Esophagus muscularis mucosa (tissue), 4 donors: Measurements from ENCODE around the gene GINS1. TPM values are rescaled to one million over a fixed set of nuclear protein-coding genes. Genes with fewer than 3 reads are reported as not detected.

Source experiments
- DNase-seq: peaks from one replicate; pipeline ENCODE4 v3.0.0-alpha.2; 2017; ENCODE audit errors: extremely low spot score
- H3K27ac ChIP-seq, 4 donors: fragments of 200-600 bp; sonication (generic); replicated peaks in 1 of 4; 1 replicate in 3 of 4; 2 replicates in 1 of 4; pipeline ENCODE4 v1.5.1; 2016 to 2019; ENCODE audit warnings: mild to moderate bottlenecking in 1 of 4
- H3K27me3 ChIP-seq, 4 donors: fragments of 200-600 bp; sonication (generic); one replicate each; pipeline versions ENCODE4 v1.5.1 to v1.6.0; 2016 to 2019
- H3K36me3 ChIP-seq, 4 donors: fragments of 200-600 bp; sonication (generic); one replicate each; pipeline ENCODE4 v1.5.1; 2016 to 2019
- H3K4me1 ChIP-seq, 4 donors: fragments of 200-600 bp; sonication (generic); one replicate each; pipeline ENCODE4 v1.5.1; 2016 to 2019
- H3K4me3 ChIP-seq, 4 donors: fragments of 200-600 bp; sonication (generic); 1 replicate in 2 of 4; 2 replicates in 2 of 4; pipeline ENCODE4 v1.5.1; 2016 to 2019; ENCODE audit warnings: mild to moderate bottlenecking in 4 of 4, moderate library complexity in 1 of 4
- H3K9me3 ChIP-seq, 4 donors: fragments of 200-600 bp; sonication (generic); 1 replicate in 3 of 4; 2 replicates in 1 of 4; pipeline ENCODE4 v1.5.1; 2016 to 2019
- EP300 ChIP-seq: sonication (generic); formaldehyde crosslinking; IDR thresholded peaks from one replicate; pipeline ENCODE4 v1.6.1; 2017; ENCODE audit warnings: antibody characterized with exemption
- POLR2A ChIP-seq: fragments of 450-650 bp; IDR thresholded peaks from one replicate; pipeline ENCODE4 v1.6.1; 2017; ENCODE audit warnings: antibody characterized with exemption, moderate library complexity, mild to moderate bottlenecking, low read depth
- POLR2AphosphoS5 ChIP-seq, 2 donors: sonication (generic); formaldehyde crosslinking; IDR thresholded peaks; one replicate each; pipeline ENCODE4 v1.6.1; 2017; ENCODE audit warnings: antibody characterized with exemption in 2 of 2
- WGBS: methylation state at CpG from one replicate; pipeline ENCODE4 v1.1.5; 2018; 5-methylcytosine and 5-hydroxymethylcytosine counted together
- intact Hi-C: fragments of 100-400 bp; cut with DNase I; formaldehyde crosslinking; loops from one replicate; pipeline ENCODE4 v1.15.1; 2023
- total RNA-seq, 4 donors: library from RNA; depleted of rRNA; stranded (reverse); fragments of >200 nt; gene quantifications; one replicate each; pipeline versions ENCODE4 v1.1.0 to v1.2.1, GENCODE V29; 2016
- TF ChIP-seq, protein P1 (sequence below), 3 experiments: fragments of 200-600 bp in 2 of 3; fragments of 450-650 bp in 1 of 3; sonication (generic) in 2 of 3; IDR thresholded peaks; one replicate each; pipeline ENCODE4 v1.5.1; 2017 to 2019; ENCODE audit warnings: antibody characterized with exemption in 3 of 3, mild to moderate bottlenecking in 2 of 3, moderate library complexity in 1 of 3

Gene GINS1
- total RNA-seq, 4 donors from 2014 or later: 0.33 to 0.63 (median 0.47) TPM

DNA sequence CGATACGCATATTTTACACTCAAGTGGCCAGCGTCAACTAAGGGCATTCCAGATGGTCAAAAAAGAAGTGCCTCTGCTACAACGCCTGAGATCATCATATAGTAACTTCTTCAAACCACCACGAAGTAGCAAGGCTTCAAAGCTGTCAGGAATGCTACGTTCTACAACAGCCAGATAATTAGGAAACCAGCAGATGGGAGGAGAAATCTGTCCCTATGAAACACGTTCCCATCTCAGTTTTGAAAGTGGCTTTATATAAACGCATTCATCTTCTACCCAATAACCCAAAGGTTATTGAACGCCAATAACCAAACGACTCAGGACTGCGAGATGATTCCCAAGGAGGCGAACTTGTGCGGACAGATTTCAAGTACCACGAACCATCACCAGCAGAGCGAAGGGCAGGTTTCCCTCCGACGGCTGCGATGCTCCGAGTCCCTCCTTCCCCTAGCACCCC is 18.0 kb upstream of the GINS1 start:
- H3K4me3 ChIP-seq: peak overlapping the region; percentile 77 to 92 (median 90)
- no peaks in the 10 kb centered on the region for H3K36me3 ChIP-seq
- DNase-seq: no peak
- H3K9me3 ChIP-seq: no peaks in the 10 kb centered on the region
- TF ChIP-seq EP300: no peak
- no peak for TF ChIP-seq POLR2A
- WGBS: 15% methylated on average over 19 of the region's 19 CpGs
- intact Hi-C loops: no loop called here
- no peaks in the 10 kb centered on the region for H3K27me3 ChIP-seq
- peak overlapping the region; percentile 92 to 98 (median 94) for H3K27ac ChIP-seq
- H3K4me1 ChIP-seq: peaks cover 4 to 23% (median 20%) of the 10 kb centered on the region in 4 donors

DNA sequence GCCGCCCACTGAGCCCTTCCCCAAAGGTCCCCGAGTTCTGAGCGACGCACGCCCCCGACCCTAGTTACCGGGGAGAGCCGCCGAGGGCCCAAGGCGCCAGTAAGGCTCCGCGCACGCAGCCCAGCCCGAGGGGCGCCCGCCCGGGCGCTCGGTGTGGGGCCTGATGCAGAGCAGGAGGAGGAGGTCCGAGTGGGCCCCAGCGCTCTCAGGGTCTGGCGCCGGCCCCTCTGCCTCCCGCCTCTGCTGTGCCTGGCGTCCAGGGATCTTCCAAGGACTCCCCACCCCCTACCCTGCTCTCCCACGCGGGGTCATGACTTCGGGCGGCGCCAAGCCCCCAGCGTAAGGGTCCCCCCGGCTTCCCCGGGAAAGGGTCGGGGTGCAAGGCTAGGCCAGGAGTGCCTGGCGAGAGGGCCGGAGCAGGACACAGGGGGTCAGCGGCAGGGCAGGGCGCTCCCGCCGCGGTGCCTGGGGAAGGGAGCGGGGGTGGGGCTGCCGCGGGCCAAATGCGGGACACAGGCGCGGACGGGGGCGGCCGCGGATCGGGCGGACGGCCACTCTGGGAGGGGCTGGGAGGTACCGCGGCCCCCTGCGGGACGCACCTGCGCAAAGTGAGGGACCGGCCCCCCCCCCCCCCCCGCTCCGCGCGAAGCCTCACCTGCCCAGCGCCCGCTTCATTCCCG is 17.5 kb upstream of the GINS1 start:
- H3K36me3 ChIP-seq: no peaks in the 10 kb centered on the region

DNA sequence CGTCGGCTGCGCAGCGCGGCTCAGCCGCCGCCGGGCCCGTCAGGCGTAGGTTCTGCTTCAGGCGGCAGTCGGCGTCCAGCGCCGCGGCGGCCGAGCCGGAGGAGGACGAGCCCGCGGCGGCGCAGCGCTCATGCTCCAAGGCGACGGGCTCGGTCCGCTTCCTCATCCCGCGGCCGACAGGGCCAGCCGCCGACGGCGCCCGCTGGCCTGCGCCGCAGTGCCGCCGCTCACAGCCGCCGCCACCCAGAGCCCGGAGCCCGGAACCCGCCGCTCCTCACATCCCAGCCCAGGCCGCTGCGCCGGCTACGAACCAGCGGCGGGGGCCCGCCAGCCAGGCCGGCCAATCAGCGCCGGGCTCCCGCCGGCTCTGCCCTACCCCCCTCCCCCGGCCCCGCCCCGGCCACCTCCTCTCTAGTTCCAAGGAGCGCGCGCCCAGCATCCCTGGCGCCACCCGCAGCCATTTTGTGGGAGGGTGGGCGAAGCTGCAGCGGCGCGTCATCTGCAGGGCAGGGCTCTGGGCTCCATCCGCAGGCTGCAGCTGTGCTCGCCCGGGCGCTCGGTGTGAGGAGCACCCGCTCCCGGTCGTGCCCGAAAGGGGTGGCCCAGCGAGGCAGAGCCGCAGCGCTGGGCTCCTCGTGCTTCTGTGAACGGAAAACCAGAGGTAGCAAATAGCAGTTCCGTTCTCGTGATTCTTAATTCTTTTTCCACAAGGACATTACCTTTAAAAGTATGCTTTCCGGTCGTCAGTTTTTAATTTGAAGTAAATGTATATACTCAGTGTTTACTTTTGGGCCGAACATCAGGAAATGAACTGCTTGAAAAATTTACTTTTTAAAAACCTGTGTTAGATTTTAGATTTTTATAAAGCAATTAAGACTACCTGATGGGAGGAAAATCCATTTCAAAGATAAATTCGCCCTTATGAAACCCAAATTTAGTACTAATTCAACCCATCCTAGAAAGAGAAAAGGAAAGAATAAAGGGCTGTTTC is 16.6 kb upstream of the GINS1 start, which contains the start of gene ABHD12:
TSS of gene ABHD12 (minus strand) at position 298 of the 991 bp plus-strand sequence. CDS start at position 166, 132 bp downstream.
- under 1% methylated on average over 20 of the region's 91 CpGs for WGBS
- Histone ChIP-seq H3K27ac (peak within 1 kb of the TSS; percentile 92 to 98 (median 94)), H3K4me3 (peak within 1 kb of the TSS; percentile 77 to 92 (median 90)), H3K27me3 (no peaks in the 10 kb centered on the region), H3K9me3 (no peaks in the 10 kb centered on the region), H3K4me1 (peaks cover 4 to 20% (median 19%) of the 10 kb centered on the region in 4 donors), H3K36me3 (no peaks in the 10 kb centered on the region)
- peak; percentile 86 to 91 for TF ChIP-seq POLR2AphosphoS5 (IDR thresholded peaks at IDR 0.05)
- TF ChIP-seq POLR2A: no peak
- no peak for TF ChIP-seq EP300
- TF ChIP-seq, protein P1, sequence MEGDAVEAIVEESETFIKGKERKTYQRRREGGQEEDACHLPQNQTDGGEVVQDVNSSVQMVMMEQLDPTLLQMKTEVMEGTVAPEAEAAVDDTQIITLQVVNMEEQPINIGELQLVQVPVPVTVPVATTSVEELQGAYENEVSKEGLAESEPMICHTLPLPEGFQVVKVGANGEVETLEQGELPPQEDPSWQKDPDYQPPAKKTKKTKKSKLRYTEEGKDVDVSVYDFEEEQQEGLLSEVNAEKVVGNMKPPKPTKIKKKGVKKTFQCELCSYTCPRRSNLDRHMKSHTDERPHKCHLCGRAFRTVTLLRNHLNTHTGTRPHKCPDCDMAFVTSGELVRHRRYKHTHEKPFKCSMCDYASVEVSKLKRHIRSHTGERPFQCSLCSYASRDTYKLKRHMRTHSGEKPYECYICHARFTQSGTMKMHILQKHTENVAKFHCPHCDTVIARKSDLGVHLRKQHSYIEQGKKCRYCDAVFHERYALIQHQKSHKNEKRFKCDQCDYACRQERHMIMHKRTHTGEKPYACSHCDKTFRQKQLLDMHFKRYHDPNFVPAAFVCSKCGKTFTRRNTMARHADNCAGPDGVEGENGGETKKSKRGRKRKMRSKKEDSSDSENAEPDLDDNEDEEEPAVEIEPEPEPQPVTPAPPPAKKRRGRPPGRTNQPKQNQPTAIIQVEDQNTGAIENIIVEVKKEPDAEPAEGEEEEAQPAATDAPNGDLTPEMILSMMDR (IDR thresholded peaks at IDR 0.05): no peak
- intact Hi-C loops: loop anchor here (2.0 to 5.0 kb wide), 3 partner anchors 142 to 399 kb away; partner anchors contain the start of genes APMAP, ENTPD6 and PYGB
- peak; percentile 99 for DNase-seq

More for the DNA sequence above, 17.5 kb upstream of the GINS1 start:
- intact Hi-C loops: loop anchor here (2.0 to 5.0 kb wide), 3 partner anchors 141 to 398 kb away; partner anchors contain the start of genes APMAP, ENTPD6 and PYGB
- no CpG with 5 or more reads among the region's 67 CpGs for WGBS
- Histone ChIP-seq H3K9me3 (no peaks in the 10 kb centered on the region), H3K4me3 (peak overlapping the region; percentile 77 to 92 (median 90)), H3K27ac (peak overlapping the region; percentile 92 to 98 (median 94)), H3K4me1 (peaks cover 4 to 20% (median 19%) of the 10 kb centered on the region in 4 donors), H3K27me3 (no peaks in the 10 kb centered on the region)
- TF ChIP-seq EP300 (no peak), POLR2A (no peak), POLR2AphosphoS5 (IDR thresholded peaks at IDR 0.05) (no peak)
- TF ChIP-seq, protein P1 (IDR thresholded peaks at IDR 0.05): no peak
- no peak for DNase-seq

DNA sequence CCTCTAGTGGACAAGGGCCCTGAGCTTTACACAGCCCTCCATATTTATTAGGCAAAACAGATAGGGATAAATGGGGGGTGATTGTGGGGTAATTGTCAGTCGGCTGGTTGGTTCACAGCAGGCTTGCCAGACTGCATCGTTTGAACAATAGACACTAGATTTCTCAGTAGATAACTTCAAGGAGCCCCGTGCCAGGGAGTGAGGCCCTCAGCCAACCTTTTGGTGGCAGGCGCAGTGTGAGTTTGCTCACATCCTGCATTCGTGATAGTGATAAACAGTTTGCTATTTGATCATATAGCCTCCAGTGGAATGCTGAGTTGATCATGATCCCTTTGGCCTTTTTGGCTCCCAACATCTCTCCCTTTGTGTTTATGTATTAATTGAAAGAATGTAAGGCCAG is 13.2 kb upstream of the GINS1 start:
- H3K4me3 ChIP-seq: no peak overlapping the region
- intact Hi-C loops: loop anchor here (5.0 kb wide), 2 partner anchors 197 to 402 kb away; partner anchors contain the start of genes APMAP and ENTPD6
- peaks cover 4 to 19% (median 15%) of the 10 kb centered on the region in 4 donors for H3K4me1 ChIP-seq
- no peaks in the 10 kb centered on the region for H3K27me3 ChIP-seq
- H3K27ac ChIP-seq: no peak overlapping the region
- no peak for TF ChIP-seq POLR2AphosphoS5 (IDR thresholded peaks at IDR 0.05)
- TF ChIP-seq, protein P1 (IDR thresholded peaks at IDR 0.05): no peak
- TF ChIP-seq POLR2A: no peak
- no peak for TF ChIP-seq EP300
- H3K36me3 ChIP-seq: no peaks in the 10 kb centered on the region
- WGBS: 72% methylated on average over 5 of the region's 5 CpGs
- H3K9me3 ChIP-seq: no peaks in the 10 kb centered on the region
- DNase-seq: no peak
